Right ventricle myocardium superior (tissue), 1 donor: ENCODE measurements around the gene FTO. TPM values are rescaled to one million over a fixed set of nuclear protein-coding genes. Genes with fewer than 3 reads are reported as not detected.
A peak's percentile ranks its signal among the peaks of the same experiment; 100 is the strongest.

ENCODE experiments used
- ATAC-seq: fragments of 200-7000 bp; cut with Tn5 transposase; one replicate; pipeline ENCODE4 v1.9.1; 2020; ENCODE audit warnings: mild to moderate bottlenecking; ENCODE audit not compliant: poor library complexity
- DNase-seq: peaks from one replicate; pipeline ENCODE4 v3.0.0-alpha.2; 2020
- intact Hi-C: fragments of 100-400 bp; cut with DNase I; formaldehyde crosslinking; loops from one replicate; pipeline ENCODE4 v1.11.2; 2022
- total RNA-seq: library from RNA; stranded (reverse); fragmentation: NEBNext Ultra II Directional; extraction: Animal tissue kit (Norgen Biotek cat#: 25700); gene quantifications from one replicate; pipeline ENCODE4 v1.2.1, GENCODE V29; 2021
- donor health status: DM: no; HTN: yes; CAD: no; lungs with severe emphysema.

FTO gene
- total RNA-seq, 1 donor from 2014 or later, result 75.3 TPM

GRCh38 chr16:53899431-53899830, 195.5 kb downstream of the FTO start:
- ATAC-seq (peak; percentile 17), DNase-seq (no peak)
- intact Hi-C loops, result loop anchor here (10.0 kb wide), 1 partner anchor 385 kb away; the partner anchor contains the start of gene IRX3

GRCh38 chr16:53900667-53901066, 196.7 kb downstream of the FTO start:
- DNase-seq (no peak), ATAC-seq (no peak)
- intact Hi-C loops, result no loop called here

GRCh38 chr16:53901408-53901807, 197.5 kb downstream of the FTO start:
- ATAC-seq (no peak), DNase-seq (no peak)
- intact Hi-C loops, result no loop called here

GRCh38 chr16:53904533-53904932, 200.6 kb downstream of the FTO start:
- DNase-seq (no peak), ATAC-seq (no peak)
- intact Hi-C loops, result no loop called here

GRCh38 chr16:53905028-53905427, 201.1 kb downstream of the FTO start:
- intact Hi-C loops, result no loop called here
- no peak for DNase-seq
- no peak for ATAC-seq

GRCh38 chr16:53908731-53909130, 204.8 kb downstream of the FTO start:
- DNase-seq, result no peak
- no peak for ATAC-seq
- intact Hi-C loops, result no loop called here

GRCh38 chr16:53910990-53911389, 207.0 kb downstream of the FTO start:
- intact Hi-C loops, result no loop called here
- DNase-seq (no peak), ATAC-seq (peak; percentile 75)

- ATAC-seq (peak; percentile 22), DNase-seq (no peak)
- intact Hi-C loops, result no loop called here
Measured at GRCh38 chr16:53911513-53911912, 207.6 kb downstream of the FTO start.

- ATAC-seq, result no peak
- intact Hi-C loops, result no loop called here
- DNase-seq, result no peak
Measured at GRCh38 chr16:53912155-53912554, 208.2 kb downstream of the FTO start.

GRCh38 chr16:53913099-53913870, 209.3 kb downstream of the FTO start:
- peak; percentile 56 for ATAC-seq
- intact Hi-C loops, result no loop called here
- no peak for DNase-seq

- intact Hi-C loops, result no loop called here
- DNase-seq (no peak), ATAC-seq (no peak)
Measured at GRCh38 chr16:53913920-53914319, 210.0 kb downstream of the FTO start.

GRCh38 chr16:53914736-53915135, 210.8 kb downstream of the FTO start:
- ATAC-seq (no peak), DNase-seq (no peak)
- intact Hi-C loops, result no loop called here

GRCh38 chr16:53915452-53916160, 211.7 kb downstream of the FTO start:
- DNase-seq (no peak), ATAC-seq (no peak)
- intact Hi-C loops, result no loop called here

GRCh38 chr16:53920988-53921387, 217.0 kb downstream of the FTO start:
- DNase-seq (no peak), ATAC-seq (no peak)

GRCh38 chr16:53922067-53922806, 218.3 kb downstream of the FTO start:
- intact Hi-C loops, result no loop called here
- ATAC-seq, result no peak
- no peak for DNase-seq

More at GRCh38 chr16:53920988-53921387, 217.0 kb downstream of the FTO start:
- intact Hi-C loops, result no loop called here

- no peak for DNase-seq
- intact Hi-C loops, result no loop called here
- no peak for ATAC-seq
Measured at GRCh38 chr16:53922807-53923571, 219.0 kb downstream of the FTO start.

GRCh38 chr16:53924331-53925106, 220.6 kb downstream of the FTO start:
- DNase-seq (no peak), ATAC-seq (no peak)
- intact Hi-C loops, result no loop called here

- ATAC-seq (no peak), DNase-seq (no peak)
- intact Hi-C loops, result no loop called here
Measured at GRCh38 chr16:53925107-53925410, 221.1 kb downstream of the FTO start.
